ENCODE data around the gene NEGR1.

DNA sequence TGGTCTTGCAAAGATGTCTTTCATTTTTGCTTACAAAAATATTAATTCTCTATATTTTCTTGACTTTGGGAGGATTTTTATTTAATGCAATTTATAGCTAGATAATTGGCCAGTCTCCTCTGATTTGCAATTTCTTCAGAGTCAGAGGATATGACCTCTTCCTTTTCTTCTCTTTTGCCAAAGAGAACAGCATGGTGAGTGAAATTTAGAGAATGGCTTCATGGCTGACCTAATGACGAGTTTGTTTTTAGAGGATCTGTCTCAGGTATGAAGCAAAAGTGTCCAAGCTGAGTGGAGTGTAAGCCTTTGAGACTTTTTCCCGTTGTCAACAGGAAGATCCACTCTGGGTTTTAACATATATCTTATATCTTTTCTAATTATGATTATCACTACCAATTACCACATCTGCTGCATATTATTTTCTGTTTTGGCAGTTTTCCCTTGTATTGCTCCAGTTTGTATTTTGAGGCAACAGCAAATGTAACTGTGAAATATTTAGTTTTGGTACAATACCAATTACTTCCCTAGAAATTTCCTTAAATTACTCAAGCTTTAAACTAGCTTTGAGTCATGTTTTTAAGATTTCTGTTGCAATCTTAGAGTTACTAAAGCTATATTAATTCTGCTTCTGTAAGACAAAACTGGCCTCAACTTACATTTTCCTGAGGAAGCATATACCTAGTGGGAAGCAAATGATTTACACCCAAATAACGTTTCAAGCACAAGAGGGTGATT lies 868.7 kb downstream of the NEGR1 start:
- TF ChIP-seq POLR2AphosphoS5 (IDR thresholded peaks at IDR 0.05): no peak
- TF ChIP-seq, protein P1, sequence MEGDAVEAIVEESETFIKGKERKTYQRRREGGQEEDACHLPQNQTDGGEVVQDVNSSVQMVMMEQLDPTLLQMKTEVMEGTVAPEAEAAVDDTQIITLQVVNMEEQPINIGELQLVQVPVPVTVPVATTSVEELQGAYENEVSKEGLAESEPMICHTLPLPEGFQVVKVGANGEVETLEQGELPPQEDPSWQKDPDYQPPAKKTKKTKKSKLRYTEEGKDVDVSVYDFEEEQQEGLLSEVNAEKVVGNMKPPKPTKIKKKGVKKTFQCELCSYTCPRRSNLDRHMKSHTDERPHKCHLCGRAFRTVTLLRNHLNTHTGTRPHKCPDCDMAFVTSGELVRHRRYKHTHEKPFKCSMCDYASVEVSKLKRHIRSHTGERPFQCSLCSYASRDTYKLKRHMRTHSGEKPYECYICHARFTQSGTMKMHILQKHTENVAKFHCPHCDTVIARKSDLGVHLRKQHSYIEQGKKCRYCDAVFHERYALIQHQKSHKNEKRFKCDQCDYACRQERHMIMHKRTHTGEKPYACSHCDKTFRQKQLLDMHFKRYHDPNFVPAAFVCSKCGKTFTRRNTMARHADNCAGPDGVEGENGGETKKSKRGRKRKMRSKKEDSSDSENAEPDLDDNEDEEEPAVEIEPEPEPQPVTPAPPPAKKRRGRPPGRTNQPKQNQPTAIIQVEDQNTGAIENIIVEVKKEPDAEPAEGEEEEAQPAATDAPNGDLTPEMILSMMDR (IDR thresholded peaks at IDR 0.05): no peak
- no peak for TF ChIP-seq EP300 (IDR thresholded peaks at IDR 0.05)
